ENCODE measurements around the gene NAV3. TPM values are rescaled to one million over a fixed set of nuclear protein-coding genes. Genes with fewer than 3 reads are reported as not detected.

Gene NAV3
- total RNA-seq, 1 experiment from 2014 or later: 71.0 TPM

GRCh38 chr12:77841521-77841920 lies 10.8 kb downstream of the NAV3 start:
- DNase-seq (ENCODE audit: low read depth): peak; percentile 41

GRCh38 chr12:77842430-77842829 lies 11.7 kb downstream of the NAV3 start:
- peak; percentile 7 for DNase-seq (ENCODE audit: low read depth)

- peak; percentile 82 for DNase-seq (ENCODE audit: low read depth)
Observed at GRCh38 chr12:77845831-77846230, 15.1 kb downstream of the NAV3 start.

GRCh38 chr12:77847060-77847541 lies 16.4 kb downstream of the NAV3 start:
- DNase-seq (ENCODE audit: low read depth): peak; percentile 84

GRCh38 chr12:77847680-77848431 lies 17.2 kb downstream of the NAV3 start:
- peak; percentile 98 for DNase-seq (ENCODE audit: low read depth)

GRCh38 chr12:77850129-77850528 lies 19.4 kb downstream of the NAV3 start:
- DNase-seq (ENCODE audit: low read depth): no peak

- no peak for DNase-seq (ENCODE audit: low read depth)
Observed at GRCh38 chr12:77850698-77851097, 20.0 kb downstream of the NAV3 start.

- peak; percentile 42 for DNase-seq (ENCODE audit: low read depth)
Observed at GRCh38 chr12:77855548-77855947, 24.9 kb downstream of the NAV3 start.

- no peak for DNase-seq (ENCODE audit: low read depth)
Observed at GRCh38 chr12:77861317-77861716, 30.6 kb downstream of the NAV3 start.

GRCh38 chr12:77865178-77865577 lies 34.5 kb downstream of the NAV3 start:
- no peak for DNase-seq (ENCODE audit: low read depth)

- no peak for DNase-seq (ENCODE audit: low read depth)
Observed at GRCh38 chr12:77878901-77879300, 48.2 kb downstream of the NAV3 start.

GRCh38 chr12:77882709-77883108 lies 52.0 kb downstream of the NAV3 start:
- DNase-seq (ENCODE audit: low read depth): no peak

GRCh38 chr12:77888611-77889010 lies 57.9 kb downstream of the NAV3 start:
- peak; percentile 92 for DNase-seq (ENCODE audit: low read depth)

- DNase-seq (ENCODE audit: low read depth): no peak
Observed at GRCh38 chr12:77891518-77892147, 60.9 kb downstream of the NAV3 start.

GRCh38 chr12:77893918-77894317 lies 63.2 kb downstream of the NAV3 start:
- peak; percentile 48 for DNase-seq (ENCODE audit: low read depth)

- no peak for DNase-seq (ENCODE audit: low read depth)
Observed at GRCh38 chr12:77894556-77894955, 63.9 kb downstream of the NAV3 start.

GRCh38 chr12:77895699-77896098 lies 65.0 kb downstream of the NAV3 start:
- no peak for DNase-seq (ENCODE audit: low read depth)

GRCh38 chr12:77907936-77908335 lies 77.2 kb downstream of the NAV3 start:
- no peak for DNase-seq (ENCODE audit: low read depth)

GRCh38 chr12:77914081-77914488 lies 83.4 kb downstream of the NAV3 start:
- no peak for DNase-seq (ENCODE audit: low read depth)

GRCh38 chr12:77915071-77915600 lies 84.4 kb downstream of the NAV3 start:
- DNase-seq (ENCODE audit: low read depth): no peak

- no peak for DNase-seq (ENCODE audit: low read depth)
Observed at GRCh38 chr12:77916276-77916675, 85.6 kb downstream of the NAV3 start.

- DNase-seq (ENCODE audit: low read depth): no peak
Observed at GRCh38 chr12:77918046-77918445, 87.4 kb downstream of the NAV3 start.

GRCh38 chr12:77919450-77919849 lies 88.8 kb downstream of the NAV3 start:
- DNase-seq (ENCODE audit: low read depth): no peak

Measured in HT1080 (cell line).